Gastroesophageal sphincter (tissue), 4 donors: ENCODE data around the gene SYTL3. TPM values are rescaled to one million over a fixed set of nuclear protein-coding genes. Genes with fewer than 3 reads are reported as not detected.

ENCODE experiments used
- ATAC-seq: fragments of 150-250 bp; one replicate; pipeline ENCODE4 v1.9.1; 2016; ENCODE audit warnings: mild to moderate bottlenecking, moderate library complexity
- H3K27ac ChIP-seq, 4 donors: fragments of 200-600 bp; sonication (generic) in 3 of 4; 1 replicate in 3 of 4; 2 replicates in 1 of 4; pipeline ENCODE4 v1.5.1; 2016 to 2019
- H3K27me3 ChIP-seq: fragments of 200-600 bp; sonication (generic); one replicate; pipeline ENCODE4 v1.5.1; 2019
- H3K36me3 ChIP-seq, 2 donors: fragments of 200-600 bp; sonication (generic); one replicate each; pipeline ENCODE4 v1.5.1; 2019; ENCODE audit warnings: control low read depth in 1 of 2
- H3K4me1 ChIP-seq, 3 donors: fragments of 200-600 bp; sonication (generic); 1 replicate in 2 of 3; 2 replicates in 1 of 3; pipeline ENCODE4 v1.5.1; 2016 to 2019; ENCODE audit warnings: control low read depth in 2 of 3
- H3K4me3 ChIP-seq, 2 donors: fragments of 200-600 bp; sonication (generic); one replicate each; pipeline ENCODE4 v1.5.1; 2019; ENCODE audit warnings: mild to moderate bottlenecking in 1 of 2, moderate library complexity in 1 of 2
- H3K9me3 ChIP-seq, 3 donors: fragments of 200-600 bp; sonication (generic); one replicate each; pipeline ENCODE4 v1.5.1; 2017 to 2019; ENCODE audit warnings: control low read depth in 2 of 3
- EP300 ChIP-seq: sonication (generic); formaldehyde crosslinking; IDR thresholded peaks from one replicate; pipeline ENCODE4 v1.6.1; 2017; ENCODE audit warnings: antibody characterized with exemption, mild to moderate bottlenecking
- POLR2A ChIP-seq, 2 donors: fragments of 450-650 bp; IDR thresholded peaks; one replicate each; pipeline ENCODE4 v1.6.1; 2017; ENCODE audit warnings: antibody characterized with exemption in 2 of 2, mild to moderate bottlenecking in 2 of 2, moderate library complexity in 1 of 2
- POLR2AphosphoS5 ChIP-seq: sonication (generic); formaldehyde crosslinking; IDR thresholded peaks from one replicate; pipeline ENCODE4 v1.6.1; 2017; ENCODE audit warnings: antibody characterized with exemption
- WGBS, 2 donors: methylation state at CpG; one replicate each; pipeline ENCODE4 v1.1.5; 2018; ENCODE audit warnings: low coverage in 1 of 2; 5-methylcytosine and 5-hydroxymethylcytosine counted together
- total RNA-seq, 4 donors: library from RNA; depleted of rRNA; stranded (reverse); fragments of >200 nt; gene quantifications; one replicate each; pipeline ENCODE4 v1.1.0, GENCODE V29; 2016
- TF ChIP-seq, protein P1 (sequence below), 4 experiments: fragments of 200-600 bp in 2 of 4; fragments of 450-650 bp in 2 of 4; sonication (generic) in 1 of 4; IDR thresholded peaks; one replicate each; pipeline ENCODE4 v1.5.1; 2017 to 2019; ENCODE audit warnings: antibody characterized with exemption in 4 of 4, mild to moderate bottlenecking in 2 of 4, moderate library complexity in 2 of 4

SYTL3 gene
- total RNA-seq, 4 donors from 2014 or later: 1.9 to 5.9 (median 4.5) TPM

DNA sequence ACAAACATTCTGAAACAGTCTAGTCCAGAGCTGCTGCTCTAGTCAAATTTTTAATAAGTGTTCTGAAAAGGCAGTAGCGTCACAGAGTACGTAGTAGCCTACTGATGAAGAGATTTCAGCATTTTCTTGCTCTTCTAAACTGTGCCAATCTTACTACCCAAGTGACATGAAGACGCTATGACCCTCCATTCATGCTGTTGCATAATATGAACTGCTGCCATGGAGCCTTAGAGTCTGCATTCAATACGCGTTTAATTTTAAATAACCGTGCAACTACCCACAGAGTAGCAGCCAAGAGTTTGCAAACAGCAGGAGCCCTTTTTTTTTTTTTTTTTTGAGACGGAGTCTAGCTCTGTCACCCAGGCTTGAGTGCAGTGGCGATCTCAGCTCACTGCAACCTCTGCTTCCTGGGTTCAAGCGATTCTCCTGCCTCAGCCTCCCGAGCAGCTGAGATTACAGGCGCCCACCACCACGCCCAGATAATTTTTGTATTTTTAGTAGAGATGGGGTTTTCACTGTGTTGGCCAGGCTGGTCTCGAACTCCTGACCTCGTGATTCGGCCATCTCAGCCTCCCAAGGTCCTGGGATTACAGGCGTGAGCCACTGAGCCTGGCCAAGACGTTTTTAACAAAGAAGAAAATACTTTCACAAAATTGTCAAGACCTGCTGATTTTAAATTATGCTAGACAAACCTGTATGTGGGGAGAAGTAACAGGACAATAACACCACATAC is 125.0 kb downstream of the SYTL3 start:
- no peaks in the 10 kb centered on the region for H3K9me3 ChIP-seq
- no peak for ATAC-seq
- peaks cover 0 to 100% of the 10 kb centered on the region in 2 donors for H3K36me3 ChIP-seq

DNA sequence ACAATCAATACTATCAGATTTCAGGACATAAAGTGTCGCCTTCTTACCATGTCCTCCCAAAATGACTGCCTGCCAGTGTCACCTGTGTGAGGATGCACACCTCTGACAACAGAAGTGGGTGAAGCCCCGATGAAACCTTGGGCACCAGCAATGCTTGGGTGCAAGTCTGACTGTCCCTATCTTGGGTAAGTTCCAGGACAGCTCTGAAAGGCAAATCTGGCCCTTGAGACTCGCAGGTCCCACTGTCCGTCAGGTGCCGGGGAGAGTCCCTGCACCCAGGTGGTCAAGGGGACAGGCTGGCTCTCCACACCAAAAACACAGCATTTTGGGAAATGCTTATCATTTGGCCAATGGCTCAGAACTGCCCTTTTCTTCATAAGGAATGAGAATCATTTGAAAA is 126.0 kb downstream of the SYTL3 start:
- Histone ChIP-seq H3K36me3 (peaks cover 0 to 100% of the 10 kb centered on the region in 2 donors), H3K27me3 (no peaks in the 10 kb centered on the region), H3K4me1 (peaks cover 0 to 3% (median 0%) of the 10 kb centered on the region in 3 donors), H3K27ac (no peak overlapping the region), H3K9me3 (no peaks in the 10 kb centered on the region), H3K4me3 (no peak overlapping the region)
- no peak for TF ChIP-seq POLR2A (IDR thresholded peaks at IDR 0.05)
- no peak for TF ChIP-seq POLR2AphosphoS5
- TF ChIP-seq, protein P1, sequence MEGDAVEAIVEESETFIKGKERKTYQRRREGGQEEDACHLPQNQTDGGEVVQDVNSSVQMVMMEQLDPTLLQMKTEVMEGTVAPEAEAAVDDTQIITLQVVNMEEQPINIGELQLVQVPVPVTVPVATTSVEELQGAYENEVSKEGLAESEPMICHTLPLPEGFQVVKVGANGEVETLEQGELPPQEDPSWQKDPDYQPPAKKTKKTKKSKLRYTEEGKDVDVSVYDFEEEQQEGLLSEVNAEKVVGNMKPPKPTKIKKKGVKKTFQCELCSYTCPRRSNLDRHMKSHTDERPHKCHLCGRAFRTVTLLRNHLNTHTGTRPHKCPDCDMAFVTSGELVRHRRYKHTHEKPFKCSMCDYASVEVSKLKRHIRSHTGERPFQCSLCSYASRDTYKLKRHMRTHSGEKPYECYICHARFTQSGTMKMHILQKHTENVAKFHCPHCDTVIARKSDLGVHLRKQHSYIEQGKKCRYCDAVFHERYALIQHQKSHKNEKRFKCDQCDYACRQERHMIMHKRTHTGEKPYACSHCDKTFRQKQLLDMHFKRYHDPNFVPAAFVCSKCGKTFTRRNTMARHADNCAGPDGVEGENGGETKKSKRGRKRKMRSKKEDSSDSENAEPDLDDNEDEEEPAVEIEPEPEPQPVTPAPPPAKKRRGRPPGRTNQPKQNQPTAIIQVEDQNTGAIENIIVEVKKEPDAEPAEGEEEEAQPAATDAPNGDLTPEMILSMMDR (IDR thresholded peaks at IDR 0.05): no peak
- TF ChIP-seq EP300: no peak
- 93 to 100% methylated on average over 1 to 2 of the region's 5 CpGs for WGBS, 2 donors
- no peak for ATAC-seq

More for the DNA sequence above, 125.0 kb downstream of the SYTL3 start:
- TF ChIP-seq POLR2A (IDR thresholded peaks at IDR 0.05) (no peak), EP300 (no peak), POLR2AphosphoS5 (no peak)
- TF ChIP-seq, protein P1 (IDR thresholded peaks at IDR 0.05): no peak
- 84 to 93% methylated on average over 4 to 16 of the region's 17 CpGs for WGBS, 2 donors
- H3K27me3 ChIP-seq: no peaks in the 10 kb centered on the region
- H3K4me3 ChIP-seq: no peak overlapping the region
- no peak overlapping the region for H3K27ac ChIP-seq
- peaks cover 0 to 3% (median 0%) of the 10 kb centered on the region in 3 donors for H3K4me1 ChIP-seq

DNA sequence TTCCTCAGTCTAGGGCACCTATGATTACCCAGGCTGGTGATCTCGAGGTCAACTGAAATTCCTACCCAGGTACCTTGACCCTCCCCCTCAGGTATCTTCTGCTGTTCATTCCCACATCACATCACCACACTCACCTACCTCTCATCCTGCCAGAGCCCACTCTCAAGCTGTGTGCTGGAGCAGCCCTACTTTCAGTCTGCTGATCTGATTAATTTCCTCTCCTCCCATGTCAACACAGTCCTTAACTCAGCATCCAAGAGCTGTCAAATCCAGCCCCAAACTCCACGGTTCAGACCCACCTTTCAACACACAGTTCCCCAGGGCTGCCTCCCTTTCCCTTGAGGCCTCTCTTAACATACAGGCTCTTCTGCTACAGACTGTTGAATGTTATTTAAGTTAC is 126.9 kb downstream of the SYTL3 start:
- WGBS, 2 donors: 80 to 82% methylated on average over 1 to 2 of the region's 2 CpGs
- Histone ChIP-seq H3K27ac (no peak overlapping the region), H3K4me1 (peaks cover 0 to 3% (median 0%) of the 10 kb centered on the region in 3 donors), H3K36me3 (peaks cover 0 to 100% of the 10 kb centered on the region in 2 donors), H3K9me3 (no peaks in the 10 kb centered on the region), H3K27me3 (no peaks in the 10 kb centered on the region), H3K4me3 (no peak overlapping the region)
- no peak for TF ChIP-seq EP300
- TF ChIP-seq, protein P1 (IDR thresholded peaks at IDR 0.05): no peak
- TF ChIP-seq POLR2A (IDR thresholded peaks at IDR 0.05): no peak
- no peak for TF ChIP-seq POLR2AphosphoS5
- no peak for ATAC-seq

DNA sequence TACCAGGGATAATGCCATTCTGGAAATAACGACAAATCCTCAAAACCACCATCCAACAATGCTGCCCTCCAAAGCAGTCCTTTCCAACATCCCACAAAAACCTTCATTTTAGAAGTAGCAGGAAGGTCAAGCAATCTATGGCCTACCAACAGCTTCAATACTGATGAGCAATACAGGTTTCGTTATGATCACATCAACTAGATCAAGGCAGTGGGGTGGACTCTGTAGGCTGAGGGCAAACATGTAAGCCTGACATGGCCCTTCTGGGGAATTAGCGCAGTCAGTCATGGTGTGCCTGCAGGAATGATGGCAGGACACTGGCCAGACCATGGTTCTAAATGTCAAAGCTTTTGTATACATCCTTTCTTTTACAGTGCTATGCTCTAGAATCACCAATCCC is 127.7 kb downstream of the SYTL3 start:
- 100% methylated on average over 2 to 3 of the region's 3 CpGs for WGBS, 2 donors
- H3K9me3 ChIP-seq: no peaks in the 10 kb centered on the region
- peaks cover 0 to 100% of the 10 kb centered on the region in 2 donors for H3K36me3 ChIP-seq
- H3K4me3 ChIP-seq: no peak overlapping the region
- ATAC-seq: no peak
- no peaks in the 10 kb centered on the region for H3K27me3 ChIP-seq
- H3K27ac ChIP-seq: no peak overlapping the region
- TF ChIP-seq POLR2A (IDR thresholded peaks at IDR 0.05): no peak
- TF ChIP-seq EP300: no peak
- TF ChIP-seq POLR2AphosphoS5: no peak
- TF ChIP-seq, protein P1 (IDR thresholded peaks at IDR 0.05): no peak
- peaks cover 0 to 3% (median 0%) of the 10 kb centered on the region in 3 donors for H3K4me1 ChIP-seq

DNA sequence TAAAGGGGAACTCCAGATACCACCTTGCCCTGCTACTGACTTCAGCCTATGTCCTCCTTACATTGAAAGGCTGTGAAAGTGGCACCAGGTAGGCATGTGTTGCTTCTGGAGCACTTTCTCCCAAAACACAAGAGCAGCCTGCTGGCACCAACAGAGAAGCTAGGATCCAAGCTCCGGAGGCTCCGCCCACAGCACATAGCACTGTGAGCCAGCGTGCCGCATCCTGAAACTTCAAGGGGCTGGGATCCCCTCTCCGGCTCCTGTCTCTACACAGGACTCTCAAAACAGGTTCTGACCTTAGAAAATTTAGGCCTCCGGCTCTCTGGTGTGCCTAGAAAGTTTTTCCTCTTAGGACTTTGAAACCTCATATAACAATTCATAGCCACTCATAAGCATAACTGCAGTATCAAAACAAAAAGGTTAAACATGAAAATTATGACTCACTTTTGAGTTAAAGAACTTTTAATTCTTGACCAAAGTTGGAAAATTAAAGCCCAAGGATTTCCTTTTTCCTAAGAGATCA is 128.2 kb downstream of the SYTL3 start:
- ATAC-seq: no peak
- H3K4me3 ChIP-seq: no peak overlapping the region
- H3K27me3 ChIP-seq: no peaks in the 10 kb centered on the region
- TF ChIP-seq EP300 (no peak), POLR2A (IDR thresholded peaks at IDR 0.05) (no peak), POLR2AphosphoS5 (no peak)
- TF ChIP-seq, protein P1 (IDR thresholded peaks at IDR 0.05): no peak
- no peak overlapping the region for H3K27ac ChIP-seq
- 51 to 88% methylated on average over 4 of the region's 6 CpGs for WGBS, 2 donors
- H3K36me3 ChIP-seq: peaks cover 2 to 100% of the 10 kb centered on the region in 2 donors
- peaks cover 0 to 3% (median 0%) of the 10 kb centered on the region in 3 donors for H3K4me1 ChIP-seq
- H3K9me3 ChIP-seq: no peaks in the 10 kb centered on the region
